WTC11 (cell line): Measurements from ENCODE around the gene SETX. TPM values are rescaled to one million over a fixed set of nuclear protein-coding genes. Genes with fewer than 3 reads are reported as not detected.

ENCODE experiments used
- ATAC-seq: fragments of 200-7000 bp; cut with Tn5 transposase; 2 replicates; pipeline ENCODE4 v1.10.0; 2021; ENCODE audit warnings: mild to moderate bottlenecking, moderate library complexity
- CTCF ChIA-PET: fragments of 300-600 bp; sonication (Branson Sonifier 250); formaldehyde crosslinking; loops from one replicate; lab custom pipeline; 2021; ENCODE audit warnings: antibody characterized with exemption; lab: Charles Lee
- POLR2A ChIA-PET: fragments of 350-600 bp; sonication (Branson Sonifier 250); formaldehyde crosslinking; loops from one replicate; lab custom pipeline; 2021; ENCODE audit warnings: antibody characterized with exemption; lab: Charles Lee
- DNase-seq: peaks from one replicate; pipeline ENCODE4 v3.0.0; 2021; ENCODE audit warnings: low spot score
- H3K27ac Mint-ChIP-seq: 2 replicates; pipeline ENCODE4 v1.8.0; 2021; ENCODE audit warnings: mixed read lengths
- H3K27me3 Mint-ChIP-seq: 2 replicates; pipeline ENCODE4 v1.8.0; 2021; ENCODE audit warnings: low read depth, mild to moderate bottlenecking, moderate library complexity, mixed read lengths
- H3K36me3 Mint-ChIP-seq: 2 replicates; pipeline ENCODE4 v1.8.0; 2021; ENCODE audit warnings: mixed read lengths
- H3K4me1 Mint-ChIP-seq: 2 replicates; pipeline ENCODE4 v1.8.0; 2022; ENCODE audit warnings: mixed read lengths
- H3K4me3 Mint-ChIP-seq: 2 replicates; pipeline ENCODE4 v1.8.0; 2021; ENCODE audit warnings: mild to moderate bottlenecking, moderate library complexity, mixed read lengths
- H3K9me3 Mint-ChIP-seq: 2 replicates; pipeline ENCODE4 v1.8.0; 2021; ENCODE audit warnings: mixed read lengths
- ATF1 ChIP-seq: sonication (generic); formaldehyde crosslinking; IDR thresholded peaks from 2 replicates; pipeline ENCODE4 v1.8.1; 2023; ENCODE audit warnings: mild to moderate bottlenecking, moderate library complexity, missing genetic modification reagents
- ATF2 ChIP-seq: sonication (generic); formaldehyde crosslinking; IDR thresholded peaks from 2 replicates; pipeline ENCODE4 v1.8.1; 2022; ENCODE audit warnings: low read depth, missing genetic modification reagents, borderline replicate concordance
- CDX4 ChIP-seq: fragments of 250-450 bp; sonication (Bioruptor Pico); IDR thresholded peaks from 2 replicates; pipeline ENCODE4 v1.9.0; 2021; ENCODE audit warnings: moderate library complexity, mild to moderate bottlenecking, inconsistent platforms, borderline replicate concordance
- CREB1 ChIP-seq: sonication (generic); formaldehyde crosslinking; IDR thresholded peaks from 2 replicates; pipeline ENCODE4 v1.8.0; 2023; ENCODE audit warnings: mild to moderate bottlenecking, missing genetic modification reagents
- CREM ChIP-seq: sonication (generic); formaldehyde crosslinking; IDR thresholded peaks from 2 replicates; pipeline ENCODE4 v1.8.1; 2022; ENCODE audit warnings: mild to moderate bottlenecking, missing genetic modification reagents, moderate library complexity
- CTCF ChIP-seq: fragments of 200-600 bp; IDR thresholded peaks from 2 replicates; pipeline ENCODE4 v1.8.0; 2022; ENCODE audit warnings: antibody characterized with exemption
- ELF4 ChIP-seq: sonication (generic); formaldehyde crosslinking; IDR thresholded peaks from 2 replicates; pipeline ENCODE4 v1.8.1; 2022; ENCODE audit warnings: low read depth, mild to moderate bottlenecking, moderate library complexity, missing genetic modification reagents
- FOXK1 ChIP-seq: sonication (generic); formaldehyde crosslinking; IDR thresholded peaks from 2 replicates; pipeline ENCODE4 v1.8.0; 2022; ENCODE audit warnings: mild to moderate bottlenecking, moderate library complexity, missing genetic modification reagents
- GABPB1 ChIP-seq: sonication (generic); formaldehyde crosslinking; IDR thresholded peaks from 2 replicates; pipeline ENCODE4 v1.8.1; 2023; ENCODE audit warnings: mild to moderate bottlenecking, missing genetic modification reagents
- MAX ChIP-seq: sonication (generic); formaldehyde crosslinking; IDR thresholded peaks from 2 replicates; pipeline ENCODE4 v1.8.0; 2022; ENCODE audit warnings: mild to moderate bottlenecking, missing genetic modification reagents
- MLX ChIP-seq: sonication (generic); formaldehyde crosslinking; IDR thresholded peaks from 2 replicates; pipeline ENCODE4 v1.8.1; 2023; ENCODE audit warnings: mild to moderate bottlenecking, missing genetic modification reagents, moderate library complexity
- MXD4 ChIP-seq: fragments of 250-450 bp; sonication (Bioruptor Pico); IDR thresholded peaks from 2 replicates; pipeline ENCODE4 v1.8.0; 2021; ENCODE audit warnings: mild to moderate bottlenecking, moderate library complexity, borderline replicate concordance
- MYBL2 ChIP-seq: sonication (generic); formaldehyde crosslinking; IDR thresholded peaks from 2 replicates; pipeline ENCODE4 v1.8.1; 2023; ENCODE audit warnings: mild to moderate bottlenecking, moderate library complexity, missing genetic modification reagents
- NFATC4 ChIP-seq: fragments of 250-450 bp; sonication (Bioruptor Pico); IDR thresholded peaks from 2 replicates; pipeline ENCODE4 v1.9.0; 2021; ENCODE audit warnings: mild to moderate bottlenecking
- NFE2L1 ChIP-seq: sonication (generic); formaldehyde crosslinking; IDR thresholded peaks from 2 replicates; pipeline ENCODE4 v1.8.1; 2023; ENCODE audit warnings: missing genetic modification reagents
- NR1H2 ChIP-seq: sonication (generic); formaldehyde crosslinking; IDR thresholded peaks from 2 replicates; pipeline ENCODE4 v1.9.0; 2021; ENCODE audit warnings: mild to moderate bottlenecking, moderate library complexity, missing genetic modification reagents
- PREB ChIP-seq: sonication (generic); formaldehyde crosslinking; IDR thresholded peaks from 2 replicates; pipeline ENCODE4 v1.8.1; 2022; ENCODE audit warnings: mild to moderate bottlenecking, missing genetic modification reagents, moderate library complexity, borderline replicate concordance
- STAT6 ChIP-seq: sonication (generic); formaldehyde crosslinking; conservative IDR thresholded peaks from 2 replicates; pipeline ENCODE4 v1.8.1; 2023; ENCODE audit warnings: mild to moderate bottlenecking, low read depth, missing genetic modification reagents, moderate library complexity
- TEAD1 ChIP-seq: sonication (generic); formaldehyde crosslinking; IDR thresholded peaks from 2 replicates; pipeline ENCODE4 v1.8.0; 2022; ENCODE audit warnings: mild to moderate bottlenecking, missing genetic modification reagents
- ZMAT4 ChIP-seq: fragments of 250-450 bp; sonication (Bioruptor Pico); IDR thresholded peaks from 2 replicates; pipeline ENCODE4 v1.9.0; 2021; ENCODE audit warnings: mild to moderate bottlenecking
- ZNF121 ChIP-seq: sonication (generic); formaldehyde crosslinking; IDR thresholded peaks from 2 replicates; pipeline ENCODE4 v1.8.0; 2023; ENCODE audit warnings: missing genetic modification reagents
- ZNF317 ChIP-seq: sonication (generic); formaldehyde crosslinking; IDR thresholded peaks from 2 replicates; pipeline ENCODE4 v1.8.1; 2023; ENCODE audit warnings: low read depth, mild to moderate bottlenecking, moderate library complexity, missing genetic modification reagents, borderline replicate concordance
- ZNF396 ChIP-seq: fragments of 250-450 bp; sonication (Bioruptor Pico); IDR thresholded peaks from 2 replicates; pipeline ENCODE4 v1.8.0; 2021; ENCODE audit warnings: mild to moderate bottlenecking, moderate library complexity, borderline replicate concordance
- ZNF416 ChIP-seq: fragments of 250-450 bp; sonication (Bioruptor Pico); IDR thresholded peaks from 2 replicates; pipeline ENCODE4 v1.9.0; 2021; ENCODE audit warnings: mild to moderate bottlenecking, inconsistent platforms
- ZNF423 ChIP-seq: fragments of 250-450 bp; sonication (Bioruptor Pico); IDR thresholded peaks from 2 replicates; pipeline ENCODE4 v2.1.2; 2022; ENCODE audit warnings: mild to moderate bottlenecking, moderate library complexity
- ZNF671 ChIP-seq: fragments of 250-450 bp; sonication (Bioruptor Pico); IDR thresholded peaks from 2 replicates; pipeline ENCODE4 v1.8.0; 2021; ENCODE audit warnings: mild to moderate bottlenecking
- total RNA-seq: library from RNA; stranded (reverse); gene quantifications from 3 replicates; pipeline ENCODE4 v1.2.3, GENCODE V29; 2021

Gene SETX
- total RNA-seq, 1 experiment from 2014 or later: 30.1 TPM

- POLR2A ChIA-PET: no interaction called here
- TF ChIP-seq ZNF121 (CRISPR knock-in tag) (no peak), ZNF317 (CRISPR knock-in tag) (no peak), CREM (CRISPR knock-in tag) (no peak), TEAD1 (CRISPR knock-in tag) (no peak), ELF4 (CRISPR knock-in tag) (no peak), MLX (no peak), MAX (CRISPR knock-in tag) (no peak), NFATC4 (CRISPR knock-in tag) (no peak), MXD4 (CRISPR knock-in tag) (no peak), STAT6 (CRISPR knock-in tag) (no peak), CDX4 (CRISPR knock-in tag) (no peak)
- TF ChIP-seq, all 79 proteins: peak for 0
- Mint-ChIP-seq H3K27ac (no peak overlapping the region), H3K4me3 (no peak overlapping the region), H3K36me3 (no peaks in the 10 kb centered on the region), H3K27me3 (no peaks in the 10 kb centered on the region), H3K4me1 (peaks cover 3% of the 10 kb centered on the region; the same call in 1 of the 2 replicates), H3K9me3 (no peaks in the 10 kb centered on the region)
- DNase-seq: no peak
- CTCF ChIA-PET: interaction anchor here (0.6 to 3.1 kb wide), 2 partner anchors 44 to 61 kb away, joined by 4 to 10 read pairs; no protein-coding TSS in a partner anchor
- no peak for ATAC-seq
These were observed 123.6 kb downstream of the SETX start for GRCh38 chr9:132231019-132231701.

- TF ChIP-seq ATF1 (CRISPR knock-in tag): no peak
- no peak for TF ChIP-seq MYBL2 (CRISPR knock-in tag)
- no peak for TF ChIP-seq CREB1 (CRISPR knock-in tag)
- no peak for TF ChIP-seq ZNF423
- TF ChIP-seq ATF2 (CRISPR knock-in tag): no peak
- TF ChIP-seq CTCF: no peak
- TF ChIP-seq FOXK1 (CRISPR knock-in tag): no peak
- TF ChIP-seq GABPB1 (CRISPR knock-in tag): no peak
- no peak for TF ChIP-seq ZNF396 (CRISPR knock-in tag)
- TF ChIP-seq NFATC4 (CRISPR knock-in tag): no peak
- TF ChIP-seq ZNF416 (CRISPR knock-in tag): no peak
- TF ChIP-seq NFE2L1: no peak
- TF ChIP-seq ZNF671 (CRISPR knock-in tag): no peak
- TF ChIP-seq PREB (CRISPR knock-in tag): no peak
- no peak for TF ChIP-seq ZMAT4 (CRISPR knock-in tag)
- no peak for TF ChIP-seq MXD4 (CRISPR knock-in tag)
- no peak for TF ChIP-seq NR1H2
- TF ChIP-seq ZNF317 (CRISPR knock-in tag): no peak
- no peak for TF ChIP-seq MAX (CRISPR knock-in tag)
- ATAC-seq (no peak), DNase-seq (no peak)
- Mint-ChIP-seq H3K4me1 (no peaks in the 10 kb centered on the region), H3K9me3 (no peaks in the 10 kb centered on the region), H3K4me3 (no peak overlapping the region), H3K36me3 (no peaks in the 10 kb centered on the region), H3K27me3 (no peaks in the 10 kb centered on the region), H3K27ac (no peak overlapping the region)
- ChIA-PET POLR2A (no interaction called here), CTCF (interaction anchor here (0.6 to 3.1 kb wide), 3 partner anchors 43 to 475 kb away, joined by 3 to 10 read pairs (median 4); no protein-coding TSS in a partner anchor)
These were observed 124.2 kb downstream of the SETX start for GRCh38 chr9:132230605-132231004.
